CD4-positive, alpha-beta memory T cell (primary cell): Measurements from ENCODE around the gene FHIT. TPM values are rescaled to one million over a fixed set of nuclear protein-coding genes. Genes with fewer than 3 reads are reported as not detected.

Experiments
- CTCF ChIA-PET: fragments of 350-600 bp; sonication (Branson Sonifier 250); formaldehyde crosslinking; loops from one replicate; lab custom pipeline; 2021; ENCODE audit warnings: inconsistent platforms; ENCODE audit not compliant: partially characterized antibody; lab: Charles Lee
- POLR2A ChIA-PET: fragments of 350-600 bp; sonication (Branson Sonifier 250); formaldehyde crosslinking; loops from one replicate; lab custom pipeline; 2021; ENCODE audit not compliant: partially characterized antibody; lab: Charles Lee
- DNase-seq, 5 donors: peaks; one replicate each; pipeline versions ENCODE4 v3.0.0 to v3.0.0-alpha.2; 2020 to 2022; ENCODE audit warnings: mixed read lengths in 1 of 5
- H3K27ac ChIP-seq: one replicate; pipeline ENCODE4 v1.7.0; 2013; ENCODE audit warnings: low read depth, low read length
- H3K27me3 ChIP-seq: 2 replicates; pipeline ENCODE4 v1.7.0; 2013; ENCODE audit warnings: mild to moderate bottlenecking, low read length, moderate library complexity; ENCODE audit not compliant: insufficient read depth
- H3K36me3 ChIP-seq: 2 replicates; pipeline ENCODE4 v1.7.0; 2013; ENCODE audit warnings: mild to moderate bottlenecking, low read length, moderate library complexity; ENCODE audit not compliant: insufficient read depth
- H3K4me1 ChIP-seq: 2 replicates; pipeline ENCODE4 v1.7.0; 2013; ENCODE audit warnings: mild to moderate bottlenecking, low read length, moderate library complexity; ENCODE audit not compliant: insufficient read depth
- H3K4me3 ChIP-seq, 2 donors: one replicate each; pipeline ENCODE4 v1.7.0; 2013; ENCODE audit warnings: low read length in 2 of 2, mild to moderate bottlenecking in 1 of 2
- H3K9me3 ChIP-seq, 2 donors: one replicate each; pipeline ENCODE4 v1.7.0; 2013; ENCODE audit warnings: low read length in 2 of 2, control low read depth in 1 of 2; ENCODE audit not compliant: control insufficient read depth in 1 of 2
- H3K27ac Mint-ChIP-seq, 7 donors: one replicate each; pipeline ENCODE4 v1.8.0; 2020 to 2021; ENCODE audit warnings: mixed read lengths in 7 of 7, mild to moderate bottlenecking in 6 of 7, inconsistent platforms in 3 of 7, moderate library complexity in 3 of 7
- H3K27me3 Mint-ChIP-seq, 2 donors: one replicate each; pipeline ENCODE4 v1.8.0; 2020 to 2021; ENCODE audit warnings: mixed read lengths in 2 of 2
- H3K36me3 Mint-ChIP-seq, 2 donors: one replicate each; pipeline ENCODE4 v1.8.0; 2020 to 2021; ENCODE audit warnings: mixed read lengths in 2 of 2, inconsistent platforms in 1 of 2, mild to moderate bottlenecking in 1 of 2
- H3K4me1 Mint-ChIP-seq, 4 donors: one replicate each; pipeline ENCODE4 v1.8.0; 2020 to 2021; ENCODE audit warnings: mixed read lengths in 4 of 4, mild to moderate bottlenecking in 1 of 4
- H3K4me3 Mint-ChIP-seq, 8 donors: one replicate each; pipeline ENCODE4 v1.8.0; 2020 to 2021; ENCODE audit warnings: mixed read lengths in 8 of 8, mild to moderate bottlenecking in 7 of 8, moderate library complexity in 6 of 8, inconsistent platforms in 3 of 8
- H3K9me3 Mint-ChIP-seq, 8 donors: one replicate each; pipeline ENCODE4 v1.8.0; 2020 to 2021; ENCODE audit warnings: mixed read lengths in 8 of 8, mild to moderate bottlenecking in 5 of 8, inconsistent platforms in 3 of 8, moderate library complexity in 1 of 8
- intact Hi-C: fragments of 100-400 bp; cut with micrococcal nuclease; formaldehyde crosslinking; loops from one replicate; pipeline ENCODE4 v1.15.1; 2023
- polyA plus RNA-seq, 2 donors: library from polyadenylated mRNA; unstranded; fragments of 300-500 nt; fragmentation: Illumina TruSeq; gene quantifications; one replicate each; pipeline ENCODE4 v1.2.3, GENCODE V29; 2021
- total RNA-seq, 2 experiments: library from RNA; stranded (reverse); gene quantifications; one replicate each; pipeline ENCODE4 v1.2.3, GENCODE V29; 2021

The FHIT gene
- total and polyA plus RNA-seq, 4 experiments from 2014 or later = 8.5 to 58.7 (median 33.2) TPM

GRCh38 chr3:59946401-59946800 lies 1304.9 kb downstream of the FHIT start:
- Mint-ChIP-seq H3K4me3 (no peak overlapping the region), H3K27me3 (no peaks in the 10 kb centered on the region), H3K9me3 (peaks cover 0 to 4% (median 0%) of the 10 kb centered on the region in 8 donors), H3K36me3 (peaks cover 0 to 5% of the 10 kb centered on the region in 2 donors), H3K4me1 (peaks cover 8 to 31% (median 16%) of the 10 kb centered on the region in 4 donors), H3K27ac (peak overlapping the region in 2 of 7 donors; percentile 21 to 25)
- peaks cover 4% of the 10 kb centered on the region for H3K4me1 ChIP-seq
- no peaks in the 10 kb centered on the region for H3K9me3 ChIP-seq
- no peaks in the 10 kb centered on the region for H3K36me3 ChIP-seq
- DNase-seq = no peak
- CTCF ChIA-PET = no interaction called here
- POLR2A ChIA-PET = no interaction called here
- H3K4me3 ChIP-seq = no peak overlapping the region
- no peak overlapping the region for H3K27ac ChIP-seq
- intact Hi-C loops = no loop called here
- no peaks in the 10 kb centered on the region for H3K27me3 ChIP-seq

- Histone ChIP-seq H3K4me1 (peaks cover 25% of the 10 kb centered on the region), H3K9me3 (no peaks in the 10 kb centered on the region), H3K4me3 (no peak overlapping the region), H3K36me3 (no peaks in the 10 kb centered on the region), H3K27me3 (no peaks in the 10 kb centered on the region), H3K27ac (no peak overlapping the region)
- Mint-ChIP-seq H3K27ac (peak overlapping the region in 5 of 7 donors; percentile 3 to 77 (median 37)), H3K4me1 (peaks cover 25 to 50% (median 38%) of the 10 kb centered on the region in 4 donors), H3K4me3 (peak overlapping the region in 6 of 8 donors; percentile 1 to 66 (median 30)), H3K36me3 (peaks cover 0 to under 1% of the 10 kb centered on the region in 2 donors), H3K9me3 (no peaks in the 10 kb centered on the region), H3K27me3 (no peaks in the 10 kb centered on the region)
- ChIA-PET CTCF (interaction anchor here (1.0 kb wide), 1 partner anchor 70 kb away, joined by 4 read pairs; no protein-coding TSS in a partner anchor), POLR2A (interaction anchor here (1.0 to 1.3 kb wide), 2 partner anchors 9 to 75 kb away, joined by 3 to 4 read pairs; no protein-coding TSS in a partner anchor)
- intact Hi-C loops = no loop called here
- no peak for DNase-seq
Measured at GRCh38 chr3:59940718-59941117, 1310.5 kb downstream of the FHIT start.

GRCh38 chr3:59939826-59940426 lies 1311.3 kb downstream of the FHIT start:
- Mint-ChIP-seq H3K27me3 (no peaks in the 10 kb centered on the region), H3K4me3 (peak overlapping the region in 6 of 8 donors; percentile 3 to 69 (median 52)), H3K27ac (peak overlapping the region in 4 of 7 donors; percentile 6 to 77 (median 40)), H3K36me3 (peaks cover 1 to 8% of the 10 kb centered on the region in 2 donors), H3K9me3 (no peaks in the 10 kb centered on the region), H3K4me1 (peaks cover 27 to 58% (median 44%) of the 10 kb centered on the region in 4 donors)
- POLR2A ChIA-PET = interaction anchor here (0.8 to 1.3 kb wide), 3 partner anchors 8 to 78 kb away, joined by 3 to 4 read pairs (median 4); no protein-coding TSS in a partner anchor
- Histone ChIP-seq H3K36me3 (no peaks in the 10 kb centered on the region), H3K4me1 (peaks cover 27% of the 10 kb centered on the region), H3K27ac (no peak overlapping the region), H3K27me3 (no peaks in the 10 kb centered on the region), H3K4me3 (no peak overlapping the region), H3K9me3 (no peaks in the 10 kb centered on the region)
- intact Hi-C loops = no loop called here
- DNase-seq = no peak
- CTCF ChIA-PET = interaction anchor here (1.0 kb wide), 1 partner anchor 70 kb away, joined by 4 read pairs; no protein-coding TSS in a partner anchor

GRCh38 chr3:59938828-59939227 lies 1312.4 kb downstream of the FHIT start:
- Histone ChIP-seq H3K36me3 (no peaks in the 10 kb centered on the region), H3K4me1 (peaks cover 29% of the 10 kb centered on the region), H3K4me3 (no peak overlapping the region), H3K27ac (no peak overlapping the region), H3K9me3 (no peaks in the 10 kb centered on the region), H3K27me3 (no peaks in the 10 kb centered on the region)
- peaks cover 8 to 10% of the 10 kb centered on the region in 2 donors for H3K36me3 Mint-ChIP-seq
- intact Hi-C loops = no loop called here
- no peak for DNase-seq
- CTCF ChIA-PET = no interaction called here
- no peaks in the 10 kb centered on the region for H3K27me3 Mint-ChIP-seq
- H3K9me3 Mint-ChIP-seq = no peaks in the 10 kb centered on the region
- POLR2A ChIA-PET = no interaction called here
- peaks cover 28 to 65% (median 48%) of the 10 kb centered on the region in 4 donors for H3K4me1 Mint-ChIP-seq
- peak overlapping the region in 2 of 8 donors; percentile 18 to 47 for H3K4me3 Mint-ChIP-seq
- H3K27ac Mint-ChIP-seq = peak overlapping the region in 1 of 7 donors; percentile 30

- no peak for DNase-seq
- H3K9me3 Mint-ChIP-seq = no peaks in the 10 kb centered on the region
- intact Hi-C loops = no loop called here
- H3K4me3 ChIP-seq = no peak overlapping the region
- H3K4me1 ChIP-seq = peaks cover 34% of the 10 kb centered on the region
- no peaks in the 10 kb centered on the region for H3K36me3 ChIP-seq
- H3K9me3 ChIP-seq = no peaks in the 10 kb centered on the region
- no peaks in the 10 kb centered on the region for H3K27me3 Mint-ChIP-seq
- peaks cover 8 to 10% of the 10 kb centered on the region in 2 donors for H3K36me3 Mint-ChIP-seq
- H3K4me1 Mint-ChIP-seq = peaks cover 33 to 69% (median 50%) of the 10 kb centered on the region in 4 donors
- ChIA-PET CTCF (no interaction called here), POLR2A (no interaction called here)
- no peak overlapping the region for H3K27ac Mint-ChIP-seq
- H3K4me3 Mint-ChIP-seq = no peak overlapping the region
- no peaks in the 10 kb centered on the region for H3K27me3 ChIP-seq
- no peak overlapping the region for H3K27ac ChIP-seq
Measured at GRCh38 chr3:59937201-59937600, 1314.1 kb downstream of the FHIT start.

- H3K27me3 ChIP-seq = no peaks in the 10 kb centered on the region
- H3K27ac ChIP-seq = no peak overlapping the region
- H3K4me3 ChIP-seq = no peak overlapping the region
- no peaks in the 10 kb centered on the region for H3K36me3 ChIP-seq
- no peaks in the 10 kb centered on the region for H3K27me3 Mint-ChIP-seq
- peaks cover 8 to 10% of the 10 kb centered on the region in 2 donors for H3K36me3 Mint-ChIP-seq
- H3K9me3 ChIP-seq = no peaks in the 10 kb centered on the region
- intact Hi-C loops = no loop called here
- H3K4me1 ChIP-seq = peaks cover 36% of the 10 kb centered on the region
- no peak overlapping the region for H3K27ac Mint-ChIP-seq
- no peaks in the 10 kb centered on the region for H3K9me3 Mint-ChIP-seq
- POLR2A ChIA-PET = no interaction called here
- H3K4me1 Mint-ChIP-seq = peaks cover 31 to 68% (median 48%) of the 10 kb centered on the region in 4 donors
- CTCF ChIA-PET = no interaction called here
- DNase-seq = no peak
- no peak overlapping the region for H3K4me3 Mint-ChIP-seq
Measured at GRCh38 chr3:59936472-59936871, 1314.8 kb downstream of the FHIT start.

- no peaks in the 10 kb centered on the region for H3K27me3 ChIP-seq
- ChIA-PET POLR2A (no interaction called here), CTCF (no interaction called here)
- Mint-ChIP-seq H3K27ac (peak overlapping the region in 1 of 7 donors; percentile 31), H3K4me1 (peaks cover 24 to 60% (median 42%) of the 10 kb centered on the region in 4 donors), H3K9me3 (no peaks in the 10 kb centered on the region), H3K4me3 (peak overlapping the region in 2 of 8 donors; percentile 3 to 15), H3K36me3 (peaks cover 8 to 10% of the 10 kb centered on the region in 2 donors), H3K27me3 (no peaks in the 10 kb centered on the region)
- no peaks in the 10 kb centered on the region for H3K36me3 ChIP-seq
- no peak overlapping the region for H3K4me3 ChIP-seq
- H3K4me1 ChIP-seq = peaks cover 22% of the 10 kb centered on the region
- no peak overlapping the region for H3K27ac ChIP-seq
- intact Hi-C loops = no loop called here
- no peaks in the 10 kb centered on the region for H3K9me3 ChIP-seq
- no peak for DNase-seq
Measured at GRCh38 chr3:59935025-59935424, 1316.2 kb downstream of the FHIT start.
